ENCODE results near the gene DIS3.
A peak's percentile ranks its signal among the peaks of the same experiment; 100 is the strongest.
"Not testable (repeated sequence)": the region's sequence is repeated elsewhere in the genome, so short reads cannot be mapped to it uniquely, and the experiment has no call there.

DIS3 gene

DNA sequence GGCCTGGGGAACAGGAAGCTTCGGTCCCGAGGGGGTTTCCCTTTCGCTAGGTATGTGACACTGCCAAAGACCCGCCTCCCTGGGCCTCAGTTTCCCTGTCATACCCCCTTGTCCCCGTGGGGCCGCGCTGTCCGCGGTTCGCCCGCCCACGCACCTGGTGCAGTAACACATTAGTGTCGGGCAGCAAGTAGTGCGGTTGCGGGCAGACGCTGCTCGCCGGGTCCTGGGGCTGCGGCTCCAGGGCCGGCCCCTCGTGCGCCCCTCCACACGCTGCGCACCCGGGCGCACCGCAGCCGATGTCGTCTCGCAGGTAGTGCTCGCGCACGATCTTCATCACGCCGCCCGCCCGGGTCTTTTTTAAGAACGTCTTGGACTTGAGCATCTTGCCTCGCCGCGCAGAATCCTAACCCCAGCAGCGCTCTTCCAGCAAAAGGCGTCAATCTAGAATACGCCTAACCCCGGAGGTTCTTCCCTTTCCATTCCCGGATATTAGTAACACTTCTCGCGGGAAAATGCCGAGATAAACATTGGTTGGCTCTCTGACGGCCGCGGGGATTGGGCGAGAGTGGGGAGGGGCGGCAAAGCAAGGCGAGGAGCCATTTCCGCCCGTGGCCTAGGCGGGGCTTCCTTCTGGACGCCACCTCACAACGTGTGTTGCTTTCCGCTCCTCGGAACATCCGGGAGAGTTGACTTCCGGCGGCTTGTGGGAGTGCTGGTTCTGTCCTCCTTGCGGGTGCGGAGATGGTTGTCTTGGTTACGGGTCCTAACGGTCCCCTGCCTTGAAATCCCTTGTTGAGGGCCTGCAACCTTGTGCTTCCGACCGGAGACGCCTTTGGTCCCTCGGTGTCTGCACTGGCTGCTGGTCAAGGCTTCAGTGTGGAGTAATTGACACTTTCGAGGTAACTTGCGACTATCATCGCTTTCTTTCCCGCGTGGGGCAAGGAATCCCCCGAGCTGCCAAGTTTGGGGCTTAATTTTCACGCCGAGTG is at the start of gene DIS3, which contains the start of gene PIBF1:
Gene DIS3, minus strand, starts transcription at position 450 of the 989 bp plus-strand sequence. Its CDS starts 68 bp downstream, at position 382.
Gene PIBF1, plus strand, starts transcription at position 683 of the 989 bp plus-strand sequence. CDS start 1,337 bp downstream, outside the sequence.
- DNase-seq = peak; percentile 99

DNA sequence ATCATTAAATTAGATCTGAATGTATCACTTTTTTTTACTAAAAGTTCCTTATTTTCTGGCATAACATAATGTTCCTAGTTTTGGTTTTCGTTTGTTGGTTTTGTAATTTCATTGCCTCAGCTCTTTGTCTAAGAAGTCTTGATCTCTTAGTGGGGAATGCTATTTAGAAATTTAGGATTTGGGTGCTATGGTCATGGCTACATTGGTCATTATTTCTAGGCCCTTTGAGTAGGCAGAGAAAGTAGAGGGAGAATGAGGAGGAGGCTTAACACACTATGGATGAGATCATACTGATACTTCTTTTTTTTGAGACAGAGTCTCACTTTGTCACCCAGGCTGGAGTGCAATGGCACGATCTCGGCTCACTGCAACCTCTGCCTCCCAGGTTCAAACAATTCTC is 42.0 kb upstream of the DIS3 start:
- DNase-seq = no peak

DNA sequence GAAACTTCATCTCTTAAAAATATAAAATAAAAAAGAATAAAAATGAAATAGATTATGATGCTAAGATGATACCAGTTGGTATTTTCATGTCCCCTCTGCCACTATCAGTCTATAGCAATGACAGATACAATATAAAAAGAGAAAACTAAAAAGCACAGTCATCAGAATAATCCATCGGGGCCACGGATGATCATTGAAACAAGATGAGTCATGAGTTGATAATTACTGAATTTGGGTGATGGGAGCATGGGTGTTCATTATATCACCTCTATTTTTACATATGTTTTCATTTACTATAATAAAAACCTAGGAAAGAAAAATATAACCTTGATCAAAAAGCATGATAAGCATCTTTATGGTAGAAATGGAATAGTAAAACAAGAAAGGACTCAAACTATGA is 41.4 kb upstream of the DIS3 start:
- no peak for DNase-seq

- no peak for DNase-seq
Measured at GRCh38 chr13:72820898-72821279, 39.2 kb upstream of the DIS3 start.

- no peak for DNase-seq
Measured at GRCh38 chr13:72820156-72820897, 38.6 kb upstream of the DIS3 start.

GRCh38 chr13:72808917-72809500 is 27.3 kb upstream of the DIS3 start:
- DNase-seq = no peak

DNA sequence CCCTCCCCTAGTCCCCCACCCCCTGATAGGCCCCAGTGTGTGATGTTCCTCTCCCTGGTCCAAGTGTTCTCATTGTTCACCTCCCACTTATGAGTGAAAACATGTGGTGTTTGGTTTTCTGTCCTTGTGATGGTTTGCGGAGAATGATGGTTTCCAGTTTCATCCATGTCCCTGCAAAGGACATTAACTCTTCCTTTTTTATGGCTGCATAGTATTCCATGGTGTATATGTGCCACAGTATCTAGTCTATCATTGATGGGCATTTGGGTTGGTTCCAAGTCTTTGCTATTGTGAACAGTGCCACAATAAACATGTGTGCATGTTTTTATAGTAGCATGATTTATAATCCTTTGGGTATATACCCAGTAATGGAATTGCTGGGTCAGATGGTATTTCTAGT is 24.8 kb upstream of the DIS3 start:
- DNase-seq = not testable (repeated sequence)

DNA sequence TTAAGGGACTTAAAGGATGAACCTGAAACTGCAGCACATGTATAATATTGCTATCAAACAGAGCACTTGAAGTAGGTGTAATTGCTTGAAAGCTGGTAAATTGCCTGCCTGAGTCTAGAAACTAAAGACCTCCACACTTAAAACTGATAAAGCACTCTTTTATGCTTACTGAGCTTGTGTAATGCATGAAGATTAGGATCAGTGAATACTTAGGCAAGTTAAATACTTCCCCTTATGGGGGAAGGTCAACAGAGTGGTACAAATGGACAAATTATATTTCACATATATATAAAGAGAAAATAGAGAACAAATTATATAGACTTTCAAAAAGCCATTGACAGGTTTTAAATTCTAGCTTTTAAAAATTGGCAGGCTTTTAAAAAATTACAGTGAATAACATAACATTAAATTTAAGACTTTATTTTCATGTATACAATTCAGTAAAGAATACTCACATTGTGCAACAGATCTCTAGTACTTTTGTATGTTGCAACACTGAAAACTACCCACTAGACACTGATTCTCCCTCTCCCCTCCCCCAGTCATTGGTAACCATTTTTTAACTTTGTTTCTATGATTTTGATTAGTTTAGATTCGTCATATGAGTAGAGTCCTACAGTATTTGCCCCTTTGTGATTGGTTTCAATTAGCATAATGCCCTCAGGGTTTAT is 24.1 kb upstream of the DIS3 start:
- DNase-seq = peak; percentile 83 to 86

GRCh38 chr13:72804301-72804700 is 22.6 kb upstream of the DIS3 start:
- no peak for DNase-seq

- no peak for DNase-seq
Measured at GRCh38 chr13:72798817-72799216, 17.1 kb upstream of the DIS3 start.

- DNase-seq = no peak
Measured at GRCh38 chr13:72792640-72793039, 10.9 kb upstream of the DIS3 start.

DNA sequence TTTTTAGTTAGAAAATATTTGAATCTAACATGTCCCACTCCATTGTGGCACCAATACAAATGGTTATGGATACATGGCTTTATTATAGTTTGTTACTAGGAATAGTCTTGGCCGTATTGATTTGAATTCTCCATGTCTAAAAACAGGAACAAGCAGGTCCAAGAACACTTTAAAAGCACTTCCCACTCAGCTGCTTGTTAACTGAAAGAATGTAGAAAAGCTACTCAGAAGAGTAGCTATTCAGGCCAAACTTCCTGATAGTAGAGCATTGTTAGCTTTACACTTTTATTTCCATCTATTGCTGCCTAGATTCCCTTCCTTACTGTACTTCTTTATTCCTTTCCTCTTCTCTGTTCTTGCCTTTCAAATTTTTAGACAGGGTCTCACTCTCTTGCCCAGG is 7.1 kb upstream of the DIS3 start:
- peak; percentile 14 to 19 for DNase-seq

GRCh38 chr13:72784679-72785078 is 3.0 kb upstream of the DIS3 start:
- not testable (repeated sequence) for DNase-seq

- no peak for DNase-seq
Measured at GRCh38 chr13:72782717-72783116, 1.0 kb upstream of the DIS3 start.

DNA sequence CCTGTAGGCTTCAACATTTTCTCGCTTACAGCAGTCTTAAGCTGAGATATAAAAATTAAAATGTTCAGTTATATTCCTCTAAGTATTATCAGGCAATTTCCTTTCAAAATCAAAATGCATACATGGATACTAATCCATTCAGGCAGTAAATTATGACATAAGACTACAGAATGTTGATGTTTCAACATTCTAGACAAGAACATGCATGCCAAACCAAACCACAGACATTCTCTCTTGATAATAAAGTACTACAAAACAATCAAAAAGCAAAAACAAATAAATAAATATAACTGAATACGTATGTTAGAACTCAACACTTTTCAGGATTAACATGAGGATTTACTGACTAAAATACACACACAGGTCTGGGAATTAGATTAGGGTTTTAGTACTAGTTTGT is 7.7 kb downstream of the DIS3 start:
- DNase-seq = no peak

GRCh38 chr13:72763411-72763810 is 18.3 kb downstream of the DIS3 start:
- DNase-seq = no peak

- DNase-seq = no peak
Measured at GRCh38 chr13:72760189-72760588, 21.5 kb downstream of the DIS3 start.

GRCh38 chr13:72757792-72758535 is 23.7 kb downstream of the DIS3 start:
- DNase-seq = no peak

DNA sequence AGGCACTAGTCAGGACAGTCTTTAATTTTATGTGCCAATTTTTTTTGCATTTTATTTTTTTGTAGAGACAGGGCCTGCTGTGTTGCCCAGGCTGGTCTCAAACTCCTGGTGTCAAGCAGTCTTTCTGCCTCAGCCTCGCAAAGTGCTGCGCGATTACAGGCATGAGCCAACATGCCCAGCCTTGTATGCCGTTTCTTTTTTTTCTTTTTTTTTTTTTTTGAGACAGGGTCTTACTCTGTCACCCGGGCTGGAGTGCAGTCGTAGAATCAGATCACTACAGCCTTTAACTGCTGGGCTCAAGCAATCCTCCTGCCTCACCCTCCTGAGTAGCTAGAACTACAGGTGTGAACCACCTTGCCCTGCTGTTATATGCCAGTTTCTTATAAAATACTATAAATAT is 27.6 kb downstream of the DIS3 start:
- no peak for DNase-seq

GRCh38 chr13:72751220-72751619 is 30.5 kb downstream of the DIS3 start:
- DNase-seq = no peak

DNA sequence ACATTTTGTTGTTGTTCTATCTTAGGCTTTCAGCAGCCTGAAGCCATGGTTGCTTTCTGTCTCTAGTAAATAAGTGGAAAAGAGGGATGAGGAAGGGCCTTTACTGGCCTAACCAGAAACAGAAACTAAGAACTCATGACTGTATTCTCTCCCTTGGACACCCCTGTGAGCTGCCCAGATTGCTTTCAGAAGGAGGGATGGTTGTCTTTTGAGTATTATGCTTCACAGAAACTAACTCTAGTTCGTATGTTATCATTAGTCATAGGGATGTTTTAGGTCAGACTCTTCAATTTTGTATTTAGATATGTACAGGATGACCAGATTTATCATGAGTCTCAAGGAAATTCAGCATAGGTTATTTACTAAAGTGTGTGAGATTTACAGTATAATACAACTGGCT is 36.4 kb downstream of the DIS3 start:
- DNase-seq = no peak

- DNase-seq = no peak
Measured at GRCh38 chr13:72740015-72740414, 41.7 kb downstream of the DIS3 start.
